BLaER1 (cell line): Measurements from ENCODE around the gene NSD1.
A peak's percentile ranks its signal among the peaks of the same experiment; 100 is the strongest.

Source experiments
- H3K27ac ChIP-seq: shearing (Covaris generic); formaldehyde crosslinking; 2 replicates; pipeline ENCODE4 v1.8.1; 2022
- H3K27me3 ChIP-seq: shearing (Covaris generic); formaldehyde crosslinking; 2 replicates; pipeline ENCODE4 v1.8.1; 2022
- H3K36me3 ChIP-seq: shearing (Covaris generic); formaldehyde crosslinking; 2 replicates; pipeline ENCODE4 v1.8.1; 2022
- H3K4me1 ChIP-seq: shearing (Covaris generic); formaldehyde crosslinking; 2 replicates; pipeline ENCODE4 v1.8.1; 2022
- H3K4me2 ChIP-seq: shearing (Covaris generic); formaldehyde crosslinking; 2 replicates; pipeline ENCODE4 v1.8.1; 2022
- H3K4me3 ChIP-seq: shearing (Covaris generic); formaldehyde crosslinking; 2 replicates; pipeline ENCODE4 v1.8.1; 2022
- H3K9ac ChIP-seq: shearing (Covaris generic); formaldehyde crosslinking; 2 replicates; pipeline ENCODE4 v1.8.1; 2022
- H3K9me3 ChIP-seq: shearing (Covaris generic); formaldehyde crosslinking; 2 replicates; pipeline ENCODE4 v1.8.1; 2022
- H4K20me1 ChIP-seq: shearing (Covaris generic); formaldehyde crosslinking; 2 replicates; pipeline ENCODE4 v1.8.1; 2022
- Cebpa-rat ChIP-seq: shearing (Covaris generic); IDR thresholded peaks from 2 replicates; pipeline ENCODE4 v1.8.1; 2022

NSD1 gene

GRCh38 chr5:177309351-177310191 is 176.0 kb downstream of the NSD1 start:
- no peaks in the 10 kb centered on the region for H3K27me3 ChIP-seq
- peaks cover 52% of the 10 kb centered on the region for H3K36me3 ChIP-seq
- H3K9ac ChIP-seq: peak overlapping the region; percentile 98
- no peak for TF ChIP-seq Cebpa-rat
- H3K9me3 ChIP-seq: no peaks in the 10 kb centered on the region
- peak overlapping the region; percentile 92 for H3K4me3 ChIP-seq
- peaks cover 92% of the 10 kb centered on the region for H4K20me1 ChIP-seq
- H3K4me2 ChIP-seq: peak overlapping the region; percentile 100
- H3K27ac ChIP-seq: peak overlapping the region; percentile 97
- peaks cover 85% of the 10 kb centered on the region for H3K4me1 ChIP-seq

- peak overlapping the region; percentile 92 for H3K4me3 ChIP-seq
- H3K36me3 ChIP-seq: peaks cover 48% of the 10 kb centered on the region
- H3K9ac ChIP-seq: peak overlapping the region; percentile 98
- peak overlapping the region; percentile 100 for H3K4me2 ChIP-seq
- peaks cover 92% of the 10 kb centered on the region for H4K20me1 ChIP-seq
- H3K9me3 ChIP-seq: no peaks in the 10 kb centered on the region
- peak overlapping the region; percentile 97 for H3K27ac ChIP-seq
- peaks cover 79% of the 10 kb centered on the region for H3K4me1 ChIP-seq
- no peaks in the 10 kb centered on the region for H3K27me3 ChIP-seq
- no peak for TF ChIP-seq Cebpa-rat
These were observed 176.8 kb downstream of the NSD1 start for GRCh38 chr5:177310332-177310731.

DNA sequence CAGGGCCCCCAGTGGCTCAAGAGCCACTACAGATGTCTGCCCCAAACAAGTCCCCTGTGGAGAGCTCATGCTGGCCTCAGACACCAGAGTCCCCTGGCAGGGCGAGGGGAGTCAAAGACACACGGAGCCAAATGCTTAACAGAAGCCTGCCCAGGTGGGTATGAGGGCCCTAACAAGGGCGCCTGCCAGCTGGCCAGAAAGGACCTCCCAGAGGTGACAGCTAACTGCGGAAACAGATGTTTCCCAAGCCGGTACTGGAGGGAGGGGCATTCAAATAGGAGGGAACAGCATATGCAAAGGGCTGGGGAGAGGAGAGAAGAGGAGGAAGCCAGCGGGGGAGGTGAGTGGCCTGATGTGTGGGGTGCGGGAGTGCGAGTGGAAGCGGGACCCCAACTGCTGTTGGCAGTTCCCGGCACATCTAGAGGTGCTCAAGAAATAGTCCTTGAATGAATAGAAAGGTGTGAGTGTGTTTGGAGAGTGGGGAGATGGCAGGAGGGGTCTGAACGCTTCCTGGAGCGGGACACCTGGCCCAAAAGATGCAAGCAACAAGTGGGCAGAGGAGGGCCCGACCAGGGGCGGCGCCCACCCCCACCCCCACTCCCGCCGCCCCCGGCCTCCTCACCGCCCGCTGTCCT is 177.3 kb downstream of the NSD1 start:
- H4K20me1 ChIP-seq: peaks cover 86% of the 10 kb centered on the region
- H3K27ac ChIP-seq: peak overlapping the region; percentile 97
- no peaks in the 10 kb centered on the region for H3K27me3 ChIP-seq
- H3K9me3 ChIP-seq: no peaks in the 10 kb centered on the region
- peaks cover 43% of the 10 kb centered on the region for H3K36me3 ChIP-seq
- H3K4me3 ChIP-seq: peak overlapping the region; percentile 92
- H3K9ac ChIP-seq: peak overlapping the region; percentile 98
- peaks cover 74% of the 10 kb centered on the region for H3K4me1 ChIP-seq
- no peak for TF ChIP-seq Cebpa-rat
- peak overlapping the region; percentile 100 for H3K4me2 ChIP-seq

DNA sequence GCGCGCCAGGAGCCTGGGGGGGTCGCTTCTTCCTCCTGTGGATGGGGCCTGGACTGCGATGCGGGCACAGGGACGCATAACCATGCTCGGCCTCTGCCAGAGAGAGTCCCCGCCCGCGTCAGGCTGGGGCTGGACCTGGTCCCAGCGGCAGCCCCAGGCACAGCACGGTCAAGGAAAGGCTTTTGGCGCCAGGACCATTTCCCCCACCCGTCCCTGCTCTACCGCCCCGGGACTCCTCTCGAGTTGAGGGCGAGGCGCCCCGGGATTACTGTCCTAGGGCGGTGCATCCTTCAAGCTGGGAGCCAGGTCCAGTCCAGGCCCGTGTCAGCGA is 177.8 kb downstream of the NSD1 start:
- peak overlapping the region; percentile 97 for H3K27ac ChIP-seq
- peak overlapping the region; percentile 98 for H3K9ac ChIP-seq
- no peaks in the 10 kb centered on the region for H3K27me3 ChIP-seq
- no peak for TF ChIP-seq Cebpa-rat
- no peaks in the 10 kb centered on the region for H3K9me3 ChIP-seq
- H3K36me3 ChIP-seq: peaks cover 41% of the 10 kb centered on the region
- H3K4me3 ChIP-seq: peak overlapping the region; percentile 92
- peak overlapping the region; percentile 100 for H3K4me2 ChIP-seq
- peaks cover 69% of the 10 kb centered on the region for H3K4me1 ChIP-seq
- H4K20me1 ChIP-seq: peaks cover 81% of the 10 kb centered on the region

DNA sequence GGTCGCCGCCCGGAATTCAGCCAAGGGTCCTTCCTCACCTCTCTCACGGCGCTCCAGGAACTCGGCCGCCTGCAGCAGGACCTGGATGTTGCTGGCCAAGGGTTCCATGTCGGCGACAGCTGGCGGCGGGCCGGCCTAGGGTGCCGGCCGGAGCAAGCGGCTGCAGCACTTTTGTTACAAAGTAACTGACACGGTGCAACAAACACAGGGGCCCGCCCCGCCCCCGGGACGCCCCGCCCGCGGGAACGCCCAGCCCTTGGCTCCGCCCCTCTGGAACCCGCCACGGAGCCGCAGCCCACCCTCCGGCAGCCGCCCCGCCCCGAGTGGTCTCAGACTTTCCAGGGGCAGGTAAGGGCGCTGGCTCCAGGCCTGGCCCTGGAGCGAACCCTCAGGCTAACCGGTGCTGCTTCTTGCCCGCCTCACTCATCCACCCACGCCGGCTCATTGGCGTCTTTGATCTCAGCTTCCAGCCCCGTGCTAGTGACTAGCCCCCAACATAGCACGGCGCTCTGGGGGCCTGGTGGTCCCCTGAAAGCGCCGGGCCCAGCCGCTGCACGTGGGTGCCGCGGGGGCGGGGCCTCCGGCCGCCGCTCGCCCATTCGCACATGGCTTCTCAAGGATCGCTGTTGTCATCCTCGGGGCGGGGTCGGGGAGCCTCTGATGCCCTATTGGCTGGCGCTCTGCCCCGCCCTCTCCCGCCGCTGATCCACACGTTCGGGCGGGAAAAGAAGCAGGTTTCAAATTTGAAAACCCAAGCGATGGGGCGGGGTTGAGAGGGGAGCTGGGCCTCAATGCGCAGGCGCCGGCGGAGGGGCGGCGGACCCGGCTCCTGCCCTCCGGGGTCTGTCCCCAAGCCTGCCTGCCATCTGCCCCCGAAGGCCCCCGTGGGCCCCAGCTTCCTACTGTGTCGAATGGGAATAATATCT is 178.4 kb downstream of the NSD1 start, which contains the start of gene MXD3:
Gene MXD3, minus strand, starts transcription at position 176 of the 926 bp plus-strand sequence. Its CDS starts 68 bp downstream, at position 108.
- peak within 1 kb of the TSS; percentile 98 for H3K9ac ChIP-seq
- peak within 1 kb of the TSS; percentile 100 for H3K4me2 ChIP-seq
- no peaks in the 10 kb centered on the region for H3K9me3 ChIP-seq
- H4K20me1 ChIP-seq: peaks cover 76% of the 10 kb centered on the region
- peak within 1 kb of the TSS; percentile 92 for H3K4me3 ChIP-seq
- no peaks in the 10 kb centered on the region for H3K27me3 ChIP-seq
- H3K4me1 ChIP-seq: peaks cover 62% of the 10 kb centered on the region
- peak within 1 kb of the TSS; percentile 97 for H3K27ac ChIP-seq
- no peak for TF ChIP-seq Cebpa-rat
- H3K36me3 ChIP-seq: peaks cover 37% of the 10 kb centered on the region

GRCh38 chr5:177312649-177313181 is 179.1 kb downstream of the NSD1 start:
- H3K36me3 ChIP-seq: peaks cover 36% of the 10 kb centered on the region

DNA sequence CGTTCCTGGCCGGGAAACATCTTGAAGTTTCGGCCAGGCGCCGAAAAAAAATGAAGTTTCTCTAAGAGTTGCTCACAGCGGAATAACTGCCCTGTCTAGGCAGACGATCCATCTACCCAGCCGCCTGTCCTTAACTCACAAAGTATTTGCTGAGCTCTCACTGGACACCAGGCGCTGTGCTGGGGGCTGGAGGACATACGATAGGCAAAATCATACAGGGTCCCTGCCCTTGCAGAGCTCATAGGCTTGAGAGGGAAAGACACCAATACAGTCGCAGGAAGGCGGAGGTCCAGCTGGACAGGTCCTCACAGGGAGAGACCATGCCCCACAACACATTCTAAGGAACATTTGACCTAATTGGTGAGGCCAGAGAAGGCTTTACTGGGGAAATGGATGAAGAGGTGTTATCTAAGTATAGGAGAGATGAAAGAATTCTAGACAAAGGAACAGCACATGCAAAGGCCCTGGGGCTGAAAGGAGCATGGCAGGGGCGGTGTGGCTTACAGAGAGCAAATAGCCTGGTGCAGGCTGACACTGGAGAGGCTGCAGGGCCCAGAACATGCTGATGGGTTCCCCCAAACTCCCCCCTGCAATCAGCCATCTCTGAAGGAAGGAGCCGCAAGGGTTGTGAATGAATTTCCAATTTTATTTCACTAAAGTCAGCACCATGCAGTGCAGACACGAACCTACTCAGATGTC is 180.1 kb downstream of the NSD1 start:
- Histone ChIP-seq H3K9me3 (no peaks in the 10 kb centered on the region), H3K9ac (0 out of 2 replicates have a peak overlapping the region, but pooled peaks have one; percentile 98), H3K27ac (peak overlapping the region; percentile 44; the same call in 1 of the 2 replicates), H3K4me3 (no peak overlapping the region), H4K20me1 (peaks cover 68% of the 10 kb centered on the region), H3K4me1 (peaks cover 58% of the 10 kb centered on the region), H3K4me2 (peak overlapping the region; percentile 100), H3K36me3 (peaks cover 32% of the 10 kb centered on the region), H3K27me3 (no peaks in the 10 kb centered on the region)
- TF ChIP-seq Cebpa-rat: no peak

More at GRCh38 chr5:177312649-177313181, 179.1 kb downstream of the NSD1 start:
- Histone ChIP-seq H4K20me1 (peaks cover 76% of the 10 kb centered on the region), H3K27ac (peak overlapping the region; percentile 97), H3K4me3 (peak overlapping the region; percentile 92), H3K4me2 (peak overlapping the region; percentile 100), H3K9me3 (no peaks in the 10 kb centered on the region), H3K4me1 (peaks cover 61% of the 10 kb centered on the region), H3K9ac (peak overlapping the region; percentile 98), H3K27me3 (no peaks in the 10 kb centered on the region)
- TF ChIP-seq Cebpa-rat: no peak

GRCh38 chr5:177314376-177315342 is 181.1 kb downstream of the NSD1 start:
- H3K36me3 ChIP-seq: peaks cover 24% of the 10 kb centered on the region; the same call in 1 of the 2 replicates
- no peaks in the 10 kb centered on the region for H3K27me3 ChIP-seq
- H3K4me1 ChIP-seq: peaks cover 52% of the 10 kb centered on the region
- peak overlapping the region; percentile 22; the same call in 1 of the 2 replicates for H3K27ac ChIP-seq
- no peak for TF ChIP-seq Cebpa-rat
- H4K20me1 ChIP-seq: peaks cover 59% of the 10 kb centered on the region
- no peak overlapping the region for H3K4me3 ChIP-seq
- H3K4me2 ChIP-seq: no peak overlapping the region
- H3K9me3 ChIP-seq: no peaks in the 10 kb centered on the region; the same call in 1 of the 2 replicates
- H3K9ac ChIP-seq: 0 out of 2 replicates have a peak overlapping the region, but pooled peaks have one; percentile 29
